GM12891 (cell line): Measurements from ENCODE around the gene OR52A5.
"Not testable (repeated sequence)": the region's sequence is repeated elsewhere in the genome, so short reads cannot be mapped to it uniquely, and the experiment has no call there.

Experiments used
- PAX5 ChIP-seq: IDR thresholded peaks from 2 replicates; pipeline ENCODE4 v1.6.1; 2011; ENCODE audit warnings: low read length, moderate library complexity, mild to moderate bottlenecking; ENCODE audit not compliant: insufficient read depth, severe bottlenecking
- POLR2A ChIP-seq: IDR thresholded peaks from 2 replicates; pipeline ENCODE4 v1.6.1; 2011; ENCODE audit warnings: low read depth, low read length, control low read depth
- POLR2AphosphoS5 ChIP-seq: IDR thresholded peaks from 2 replicates; pipeline ENCODE4 v1.6.1; 2011; ENCODE audit warnings: low read depth, low read length, control low read depth
- POU2F2 ChIP-seq: IDR thresholded peaks from 2 replicates; pipeline ENCODE4 v1.6.1; 2011; ENCODE audit warnings: low read depth, mild to moderate bottlenecking, control low read depth, low read length, moderate library complexity
- SPI1 ChIP-seq: IDR thresholded peaks from 2 replicates; pipeline ENCODE4 v1.6.1; 2011; ENCODE audit warnings: low read depth, low read length, control low read depth
- TAF1 ChIP-seq: IDR thresholded peaks from 2 replicates; pipeline ENCODE4 v1.6.1; 2011; ENCODE audit warnings: low read depth, low read length, control low read depth

DNA sequence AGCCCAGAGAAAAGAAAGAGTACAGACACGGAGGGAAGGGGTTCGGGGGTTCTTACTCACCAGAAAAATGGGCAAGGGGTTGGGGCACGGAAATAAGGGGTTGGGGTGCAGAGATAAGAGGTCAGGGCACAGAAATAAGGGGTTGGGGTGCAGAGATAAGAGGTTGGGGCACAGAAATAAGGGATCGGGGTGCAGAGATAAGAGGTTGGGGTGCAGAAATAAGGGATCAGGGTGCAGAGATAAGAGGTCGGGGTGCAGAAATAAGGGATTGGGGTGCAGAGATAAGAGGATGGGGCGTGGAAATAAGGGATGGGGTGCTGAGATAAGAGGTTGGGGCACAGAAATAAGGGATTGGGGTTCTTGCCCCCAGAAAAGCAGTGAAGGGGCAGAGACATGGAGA lies 26.7 kb upstream of the OR52A5 start:
- TF ChIP-seq POLR2AphosphoS5, POLR2A, TAF1, SPI1, PAX5, POU2F2: not testable (repeated sequence)
